ENCODE measurements around the gene SEC14L1. TPM values are rescaled to one million over a fixed set of nuclear protein-coding genes. Genes with fewer than 3 reads are reported as not detected.

SEC14L1 gene
- total RNA-seq, 1 experiment from 2014 or later = 81.0 TPM

DNA sequence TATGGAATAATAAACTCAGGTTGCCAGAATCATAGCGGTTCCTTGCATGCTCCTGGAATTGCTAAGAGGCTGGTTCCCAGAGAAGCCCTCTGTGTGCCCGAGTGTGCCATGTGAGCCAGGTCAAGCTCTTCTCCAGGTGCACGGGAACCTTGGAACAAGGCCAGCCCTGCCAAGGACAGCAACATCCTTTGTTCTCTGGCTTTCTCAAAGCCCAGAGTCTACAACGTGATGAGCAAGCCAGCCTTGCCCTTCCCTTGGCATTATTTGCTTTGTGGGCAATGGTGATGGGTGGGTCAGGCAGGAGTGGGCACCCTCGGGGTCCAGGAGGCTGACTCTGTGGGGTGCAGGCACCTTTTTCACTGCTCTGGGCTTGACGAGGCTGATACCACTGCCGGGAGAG, 14.2 kb upstream of the SEC14L1 start (continued):
- TF ChIP-seq, protein P1, sequence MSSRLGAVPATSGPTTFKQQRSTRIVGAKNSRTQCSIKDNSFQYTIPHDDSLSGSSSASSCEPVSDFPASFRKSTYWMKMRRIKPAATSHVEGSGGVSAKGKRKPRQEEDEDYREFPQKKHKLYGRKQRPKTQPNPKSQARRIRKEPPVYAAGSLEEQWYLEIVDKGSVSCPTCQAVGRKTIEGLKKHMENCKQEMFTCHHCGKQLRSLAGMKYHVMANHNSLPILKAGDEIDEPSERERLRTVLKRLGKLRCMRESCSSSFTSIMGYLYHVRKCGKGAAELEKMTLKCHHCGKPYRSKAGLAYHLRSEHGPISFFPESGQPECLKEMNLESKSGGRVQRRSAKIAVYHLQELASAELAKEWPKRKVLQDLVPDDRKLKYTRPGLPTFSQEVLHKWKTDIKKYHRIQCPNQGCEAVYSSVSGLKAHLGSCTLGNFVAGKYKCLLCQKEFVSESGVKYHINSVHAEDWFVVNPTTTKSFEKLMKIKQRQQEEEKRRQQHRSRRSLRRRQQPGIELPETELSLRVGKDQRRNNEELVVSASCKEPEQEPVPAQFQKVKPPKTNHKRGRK (CRISPR knock-in tag; IDR thresholded peaks at IDR 0.05; ENCODE audit: borderline replicate concordance) = no peak
- TF ChIP-seq, protein P2, sequence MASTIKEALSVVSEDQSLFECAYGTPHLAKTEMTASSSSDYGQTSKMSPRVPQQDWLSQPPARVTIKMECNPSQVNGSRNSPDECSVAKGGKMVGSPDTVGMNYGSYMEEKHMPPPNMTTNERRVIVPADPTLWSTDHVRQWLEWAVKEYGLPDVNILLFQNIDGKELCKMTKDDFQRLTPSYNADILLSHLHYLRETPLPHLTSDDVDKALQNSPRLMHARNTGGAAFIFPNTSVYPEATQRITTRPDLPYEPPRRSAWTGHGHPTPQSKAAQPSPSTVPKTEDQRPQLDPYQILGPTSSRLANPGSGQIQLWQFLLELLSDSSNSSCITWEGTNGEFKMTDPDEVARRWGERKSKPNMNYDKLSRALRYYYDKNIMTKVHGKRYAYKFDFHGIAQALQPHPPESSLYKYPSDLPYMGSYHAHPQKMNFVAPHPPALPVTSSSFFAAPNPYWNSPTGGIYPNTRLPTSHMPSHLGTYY (CRISPR knock-in tag; IDR thresholded peaks at IDR 0.05) = no peak
- TF ChIP-seq, protein P3, sequence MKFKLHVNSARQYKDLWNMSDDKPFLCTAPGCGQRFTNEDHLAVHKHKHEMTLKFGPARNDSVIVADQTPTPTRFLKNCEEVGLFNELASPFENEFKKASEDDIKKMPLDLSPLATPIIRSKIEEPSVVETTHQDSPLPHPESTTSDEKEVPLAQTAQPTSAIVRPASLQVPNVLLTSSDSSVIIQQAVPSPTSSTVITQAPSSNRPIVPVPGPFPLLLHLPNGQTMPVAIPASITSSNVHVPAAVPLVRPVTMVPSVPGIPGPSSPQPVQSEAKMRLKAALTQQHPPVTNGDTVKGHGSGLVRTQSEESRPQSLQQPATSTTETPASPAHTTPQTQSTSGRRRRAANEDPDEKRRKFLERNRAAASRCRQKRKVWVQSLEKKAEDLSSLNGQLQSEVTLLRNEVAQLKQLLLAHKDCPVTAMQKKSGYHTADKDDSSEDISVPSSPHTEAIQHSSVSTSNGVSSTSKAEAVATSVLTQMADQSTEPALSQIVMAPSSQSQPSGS (CRISPR knock-in tag; IDR thresholded peaks at IDR 0.05; ENCODE audit: borderline replicate concordance, low read depth) = no peak
- TF ChIP-seq, protein P4, sequence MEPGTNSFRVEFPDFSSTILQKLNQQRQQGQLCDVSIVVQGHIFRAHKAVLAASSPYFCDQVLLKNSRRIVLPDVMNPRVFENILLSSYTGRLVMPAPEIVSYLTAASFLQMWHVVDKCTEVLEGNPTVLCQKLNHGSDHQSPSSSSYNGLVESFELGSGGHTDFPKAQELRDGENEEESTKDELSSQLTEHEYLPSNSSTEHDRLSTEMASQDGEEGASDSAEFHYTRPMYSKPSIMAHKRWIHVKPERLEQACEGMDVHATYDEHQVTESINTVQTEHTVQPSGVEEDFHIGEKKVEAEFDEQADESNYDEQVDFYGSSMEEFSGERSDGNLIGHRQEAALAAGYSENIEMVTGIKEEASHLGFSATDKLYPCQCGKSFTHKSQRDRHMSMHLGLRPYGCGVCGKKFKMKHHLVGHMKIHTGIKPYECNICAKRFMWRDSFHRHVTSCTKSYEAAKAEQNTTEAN (CRISPR knock-in tag; IDR thresholded peaks at IDR 0.05) = no peak
- TF ChIP-seq, protein P5, sequence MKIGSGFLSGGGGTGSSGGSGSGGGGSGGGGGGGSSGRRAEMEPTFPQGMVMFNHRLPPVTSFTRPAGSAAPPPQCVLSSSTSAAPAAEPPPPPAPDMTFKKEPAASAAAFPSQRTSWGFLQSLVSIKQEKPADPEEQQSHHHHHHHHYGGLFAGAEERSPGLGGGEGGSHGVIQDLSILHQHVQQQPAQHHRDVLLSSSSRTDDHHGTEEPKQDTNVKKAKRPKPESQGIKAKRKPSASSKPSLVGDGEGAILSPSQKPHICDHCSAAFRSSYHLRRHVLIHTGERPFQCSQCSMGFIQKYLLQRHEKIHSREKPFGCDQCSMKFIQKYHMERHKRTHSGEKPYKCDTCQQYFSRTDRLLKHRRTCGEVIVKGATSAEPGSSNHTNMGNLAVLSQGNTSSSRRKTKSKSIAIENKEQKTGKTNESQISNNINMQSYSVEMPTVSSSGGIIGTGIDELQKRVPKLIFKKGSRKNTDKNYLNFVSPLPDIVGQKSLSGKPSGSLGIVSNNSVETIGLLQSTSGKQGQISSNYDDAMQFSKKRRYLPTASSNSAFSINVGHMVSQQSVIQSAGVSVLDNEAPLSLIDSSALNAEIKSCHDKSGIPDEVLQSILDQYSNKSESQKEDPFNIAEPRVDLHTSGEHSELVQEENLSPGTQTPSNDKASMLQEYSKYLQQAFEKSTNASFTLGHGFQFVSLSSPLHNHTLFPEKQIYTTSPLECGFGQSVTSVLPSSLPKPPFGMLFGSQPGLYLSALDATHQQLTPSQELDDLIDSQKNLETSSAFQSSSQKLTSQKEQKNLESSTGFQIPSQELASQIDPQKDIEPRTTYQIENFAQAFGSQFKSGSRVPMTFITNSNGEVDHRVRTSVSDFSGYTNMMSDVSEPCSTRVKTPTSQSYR (CRISPR knock-in tag; IDR thresholded peaks at IDR 0.05) = no peak

DNA sequence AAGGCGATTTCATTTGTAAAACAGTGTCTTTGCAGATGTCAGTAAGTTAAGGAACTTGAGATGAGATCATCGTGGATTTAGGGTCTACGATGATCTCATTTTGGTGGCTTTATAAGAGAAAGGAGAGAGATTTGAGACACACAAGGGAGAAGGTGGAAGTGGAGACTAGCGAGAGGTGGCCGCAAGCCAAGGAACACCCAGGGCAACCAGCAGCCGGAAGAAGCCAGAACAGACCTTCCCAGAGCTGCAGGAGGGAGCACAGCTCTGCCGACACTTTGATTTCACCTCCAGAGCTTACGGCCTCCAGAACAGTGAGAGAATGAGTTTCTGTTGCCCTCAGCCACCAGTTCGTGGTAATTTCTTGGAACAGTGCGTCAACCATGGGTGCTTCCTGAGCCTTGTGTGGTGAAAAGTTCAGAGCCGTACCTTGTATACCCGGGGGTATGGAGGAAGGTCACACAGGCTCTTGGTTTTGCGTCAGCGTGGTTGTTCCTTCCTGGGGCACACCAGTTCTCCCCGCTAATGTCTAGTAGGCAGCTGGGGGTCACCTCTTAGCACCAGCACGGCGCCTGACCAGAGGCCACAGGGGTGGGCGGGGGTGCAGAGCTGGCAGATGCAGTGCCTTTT, 12.9 kb upstream of the SEC14L1 start:
- ATAC-seq (no peak), DNase-seq (ENCODE audit: low spot score) (no peak)
- ChIA-PET POLR2A (interaction anchor here (0.7 kb wide), 1 partner anchor 76 kb away, joined by 5 read pairs; no protein-coding TSS in a partner anchor), CTCF (interaction anchor here (0.6 to 1.1 kb wide), 2 partner anchors 87 to 128 kb away, joined by 3 to 5 read pairs; no protein-coding TSS in a partner anchor)
- no peak for TF ChIP-seq ETV6 (CRISPR knock-in tag; IDR thresholded peaks at IDR 0.05)
- no peak for TF ChIP-seq ZNF138 (CRISPR knock-in tag; conservative IDR thresholded peaks at IDR 0.05)
- TF ChIP-seq ZNF423 (CRISPR knock-in tag; IDR thresholded peaks at IDR 0.05) = no peak
- H3K9me3 Mint-ChIP-seq = no peaks in the 10 kb centered on the region
- H3K4me3 Mint-ChIP-seq = no peak overlapping the region
- no peaks in the 10 kb centered on the region for H3K27me3 Mint-ChIP-seq (ENCODE audit: low read depth)
- peaks cover 3% of the 10 kb centered on the region; the same call in 1 of the 2 replicates for H3K4me1 Mint-ChIP-seq
- H3K36me3 Mint-ChIP-seq = no peaks in the 10 kb centered on the region
- no peak overlapping the region for H3K27ac Mint-ChIP-seq

DNA sequence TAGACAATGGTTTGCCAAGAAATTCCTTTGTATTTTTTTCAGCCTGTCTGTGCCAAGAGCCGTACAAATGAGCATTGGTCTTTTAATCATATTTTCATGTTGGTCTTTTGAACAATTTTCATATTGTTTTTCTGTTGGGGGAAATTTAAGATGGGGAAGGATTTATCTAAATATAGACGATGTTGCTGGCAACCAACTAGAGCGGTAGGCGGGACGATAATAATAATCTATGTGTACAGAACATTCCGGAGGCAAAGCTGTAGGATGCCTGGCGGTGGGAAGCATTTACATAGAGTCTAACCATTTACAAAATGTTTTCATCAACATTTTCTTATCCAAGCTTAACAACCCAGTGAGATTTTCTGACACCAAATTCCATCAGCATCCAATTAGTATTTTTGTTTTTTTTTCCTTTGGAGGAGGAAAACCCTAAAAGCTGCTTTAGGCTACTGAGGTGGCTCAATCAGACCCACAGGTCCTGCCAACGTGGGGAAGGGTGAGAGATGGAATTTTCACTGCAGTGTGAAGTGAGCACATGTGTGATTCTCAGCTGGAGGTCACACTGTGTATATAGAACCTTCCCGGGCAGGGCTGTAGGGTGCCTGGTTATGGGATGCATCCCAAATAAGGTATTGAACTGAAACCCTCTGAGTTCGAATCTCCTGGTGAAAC, 11.7 kb upstream of the SEC14L1 start:
- no peak for DNase-seq (ENCODE audit: low spot score)
- CTCF ChIA-PET = interaction anchor here (0.7 to 1.5 kb wide), 4 partner anchors 12 to 261 kb away, joined by 3 to 5 read pairs (median 4); partner anchors contain the start of gene SEC14L1
- Mint-ChIP-seq H3K9me3 (no peaks in the 10 kb centered on the region), H3K4me1 (peaks cover 3% of the 10 kb centered on the region; the same call in 1 of the 2 replicates), H3K4me3 (no peak overlapping the region), H3K27ac (no peak overlapping the region), H3K27me3 (ENCODE audit: low read depth) (no peaks in the 10 kb centered on the region), H3K36me3 (no peaks in the 10 kb centered on the region)
- POLR2A ChIA-PET = interaction anchor here (0.6 to 1.0 kb wide), 3 partner anchors 12 to 44 kb away, joined by 3 to 5 read pairs (median 3); partner anchors contain the start of gene SEC14L1
- no peak for ATAC-seq
- TF ChIP-seq, protein P6, sequence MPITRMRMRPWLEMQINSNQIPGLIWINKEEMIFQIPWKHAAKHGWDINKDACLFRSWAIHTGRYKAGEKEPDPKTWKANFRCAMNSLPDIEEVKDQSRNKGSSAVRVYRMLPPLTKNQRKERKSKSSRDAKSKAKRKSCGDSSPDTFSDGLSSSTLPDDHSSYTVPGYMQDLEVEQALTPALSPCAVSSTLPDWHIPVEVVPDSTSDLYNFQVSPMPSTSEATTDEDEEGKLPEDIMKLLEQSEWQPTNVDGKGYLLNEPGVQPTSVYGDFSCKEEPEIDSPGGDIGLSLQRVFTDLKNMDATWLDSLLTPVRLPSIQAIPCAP (CRISPR knock-in tag; IDR thresholded peaks at IDR 0.05) = no peak
- TF ChIP-seq, protein P7, sequence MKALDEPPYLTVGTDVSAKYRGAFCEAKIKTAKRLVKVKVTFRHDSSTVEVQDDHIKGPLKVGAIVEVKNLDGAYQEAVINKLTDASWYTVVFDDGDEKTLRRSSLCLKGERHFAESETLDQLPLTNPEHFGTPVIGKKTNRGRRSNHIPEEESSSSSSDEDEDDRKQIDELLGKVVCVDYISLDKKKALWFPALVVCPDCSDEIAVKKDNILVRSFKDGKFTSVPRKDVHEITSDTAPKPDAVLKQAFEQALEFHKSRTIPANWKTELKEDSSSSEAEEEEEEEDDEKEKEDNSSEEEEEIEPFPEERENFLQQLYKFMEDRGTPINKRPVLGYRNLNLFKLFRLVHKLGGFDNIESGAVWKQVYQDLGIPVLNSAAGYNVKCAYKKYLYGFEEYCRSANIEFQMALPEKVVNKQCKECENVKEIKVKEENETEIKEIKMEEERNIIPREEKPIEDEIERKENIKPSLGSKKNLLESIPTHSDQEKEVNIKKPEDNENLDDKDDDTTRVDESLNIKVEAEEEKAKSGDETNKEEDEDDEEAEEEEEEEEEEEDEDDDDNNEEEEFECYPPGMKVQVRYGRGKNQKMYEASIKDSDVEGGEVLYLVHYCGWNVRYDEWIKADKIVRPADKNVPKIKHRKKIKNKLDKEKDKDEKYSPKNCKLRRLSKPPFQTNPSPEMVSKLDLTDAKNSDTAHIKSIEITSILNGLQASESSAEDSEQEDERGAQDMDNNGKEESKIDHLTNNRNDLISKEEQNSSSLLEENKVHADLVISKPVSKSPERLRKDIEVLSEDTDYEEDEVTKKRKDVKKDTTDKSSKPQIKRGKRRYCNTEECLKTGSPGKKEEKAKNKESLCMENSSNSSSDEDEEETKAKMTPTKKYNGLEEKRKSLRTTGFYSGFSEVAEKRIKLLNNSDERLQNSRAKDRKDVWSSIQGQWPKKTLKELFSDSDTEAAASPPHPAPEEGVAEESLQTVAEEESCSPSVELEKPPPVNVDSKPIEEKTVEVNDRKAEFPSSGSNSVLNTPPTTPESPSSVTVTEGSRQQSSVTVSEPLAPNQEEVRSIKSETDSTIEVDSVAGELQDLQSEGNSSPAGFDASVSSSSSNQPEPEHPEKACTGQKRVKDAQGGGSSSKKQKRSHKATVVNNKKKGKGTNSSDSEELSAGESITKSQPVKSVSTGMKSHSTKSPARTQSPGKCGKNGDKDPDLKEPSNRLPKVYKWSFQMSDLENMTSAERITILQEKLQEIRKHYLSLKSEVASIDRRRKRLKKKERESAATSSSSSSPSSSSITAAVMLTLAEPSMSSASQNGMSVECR (CRISPR knock-in tag; IDR thresholded peaks at IDR 0.05; ENCODE audit: borderline replicate concordance) = no peak
- TF ChIP-seq, protein P1 (CRISPR knock-in tag; IDR thresholded peaks at IDR 0.05; ENCODE audit: borderline replicate concordance) = no peak
- TF ChIP-seq SMAD4 (CRISPR knock-in tag; IDR thresholded peaks at IDR 0.05) (no peak), GTF2I (CRISPR knock-in tag; conservative IDR thresholded peaks at IDR 0.05) (no peak), TEAD1 (CRISPR knock-in tag; IDR thresholded peaks at IDR 0.05) (no peak), MYBL2 (CRISPR knock-in tag; IDR thresholded peaks at IDR 0.05) (no peak)

All from WTC11 (cell line).